Mesodermal cell (in vitro differentiated cells): ENCODE results near the gene PGC. TPM values are rescaled to one million over a fixed set of nuclear protein-coding genes. Genes with fewer than 3 reads are reported as not detected.

Experiments used
- H3K27ac ChIP-seq: 2 replicates; pipeline ENCODE4 v1.7.0; 2013; ENCODE audit warnings: mild to moderate bottlenecking, low read depth, low read length, moderate library complexity; ENCODE audit not compliant: severe bottlenecking
- H3K36me3 ChIP-seq: 2 replicates; pipeline ENCODE4 v1.7.1; 2013; ENCODE audit warnings: mild to moderate bottlenecking, low read length, moderate library complexity; ENCODE audit not compliant: control insufficient read depth, insufficient read depth
- H3K4me1 ChIP-seq: one replicate; pipeline ENCODE4 v1.7.1; 2013; ENCODE audit warnings: mild to moderate bottlenecking, low read length; ENCODE audit not compliant: insufficient read depth, control insufficient read depth, poor library complexity, severe bottlenecking
- H3K4me3 ChIP-seq: 2 replicates; pipeline ENCODE4 v1.7.0; 2013; ENCODE audit warnings: low read length, control low read depth, mild to moderate bottlenecking; ENCODE audit not compliant: insufficient read depth, poor library complexity, severe bottlenecking; ENCODE audit errors: extremely low read depth
- H3K9me3 ChIP-seq: 2 replicates; pipeline ENCODE4 v1.7.1; 2013; ENCODE audit warnings: mild to moderate bottlenecking, low read length, moderate library complexity; ENCODE audit not compliant: control insufficient read depth
- whole genome bisulfite sequencing, 2 experiments: methylation state at CpG; one replicate each; pipeline ENCODE4 v1.1.5; 2013; ENCODE audit warnings: missing lambda C conversion rate in 2 of 2; ENCODE audit not compliant: insufficient coverage in 2 of 2; 5-methylcytosine and 5-hydroxymethylcytosine counted together
- polyA plus RNA-seq, 2 experiments: library from polyadenylated mRNA; stranded (reverse); fragments of 50-300 nt; gene quantifications; one replicate each; pipeline ENCODE4 v1.2.3, GENCODE V29; 2013

PGC gene
- not detected for polyA plus RNA-seq (2013, experiment 1 of 2)
- not detected for polyA plus RNA-seq (2013, experiment 2 of 2)

DNA sequence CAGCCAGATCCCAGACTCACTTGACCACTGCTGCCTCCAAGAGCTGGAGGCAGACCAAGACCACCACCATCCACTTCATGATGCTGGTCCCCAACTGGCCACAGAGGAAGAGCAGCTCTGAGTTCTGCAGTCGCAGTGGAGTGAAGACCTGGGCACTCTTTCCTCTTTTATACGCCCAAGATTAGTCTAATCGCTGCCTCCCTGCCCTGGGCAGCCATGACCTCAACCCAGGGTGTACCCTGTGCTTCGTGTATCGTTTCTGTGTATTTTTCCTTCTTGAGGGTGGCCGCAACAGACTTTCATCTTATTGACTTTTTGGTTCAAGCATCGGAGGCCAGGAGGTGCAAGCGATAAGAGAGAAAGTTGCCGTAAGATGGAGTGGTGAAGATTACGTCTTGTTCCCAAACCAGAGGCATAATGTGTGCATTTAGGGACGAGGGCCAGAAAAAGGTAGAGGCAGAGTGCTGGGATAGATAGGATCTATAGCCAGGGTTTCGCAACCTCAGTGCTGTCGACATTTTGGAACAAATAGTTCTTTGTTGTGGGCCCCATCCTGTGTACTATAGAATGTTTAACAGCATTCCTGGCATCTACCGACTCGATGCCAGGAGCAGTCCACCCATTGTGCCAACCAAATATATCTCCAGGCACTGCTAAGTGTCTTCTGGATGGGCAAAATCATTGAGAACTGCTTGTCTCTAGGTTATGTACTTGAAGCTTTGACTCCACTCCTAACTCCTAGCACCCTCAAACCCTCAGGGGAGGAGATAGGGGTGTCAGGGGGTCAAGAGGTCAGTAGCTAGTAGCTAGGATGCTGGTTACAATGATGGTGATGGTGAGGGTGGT lies at the start of gene PGC:
PGC (minus strand) TSS at position 142 of the 846 bp plus-strand sequence; CDS start at position 79, 63 bp downstream.
- H3K36me3 ChIP-seq: no peaks in the 10 kb centered on the region
- H3K9me3 ChIP-seq: no peaks in the 10 kb centered on the region
- H3K4me1 ChIP-seq: peaks cover 12% of the 10 kb centered on the region
- no peak within 1 kb of the TSS for H3K27ac ChIP-seq
- 91 to 93% methylated on average over 15 of the region's 15 CpGs for WGBS, 2 experiments
- no peak within 1 kb of the TSS for H3K4me3 ChIP-seq

DNA sequence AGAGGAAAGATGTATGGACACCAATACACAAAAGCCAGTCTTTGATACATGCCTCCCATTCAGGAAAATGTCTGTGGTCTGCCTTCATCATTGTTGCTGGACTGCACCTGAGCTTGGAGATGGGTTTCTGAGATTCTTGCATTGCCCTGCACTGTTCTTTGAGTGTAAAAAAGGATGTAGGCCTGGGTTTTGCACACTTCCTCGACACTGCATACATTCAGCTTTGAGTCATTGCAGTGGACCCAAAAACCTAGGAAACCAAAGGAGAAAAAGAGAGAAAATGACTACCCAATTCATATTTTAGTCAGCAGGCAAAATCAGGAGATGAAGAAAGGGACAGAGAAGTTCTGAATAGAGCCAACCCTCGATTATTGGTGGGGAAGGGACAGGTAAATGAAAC lies 49.3 kb upstream of the PGC start:
- Histone ChIP-seq H3K27ac (no peak overlapping the region), H3K4me1 (peaks cover 8% of the 10 kb centered on the region), H3K4me3 (no peak overlapping the region), H3K9me3 (no peaks in the 10 kb centered on the region), H3K36me3 (peaks cover 45% of the 10 kb centered on the region)
- 83% methylated on average over 1 of the region's 2 CpGs; no CpG with 5 or more reads in 1 of the 2 experiments for WGBS, 2 experiments

DNA sequence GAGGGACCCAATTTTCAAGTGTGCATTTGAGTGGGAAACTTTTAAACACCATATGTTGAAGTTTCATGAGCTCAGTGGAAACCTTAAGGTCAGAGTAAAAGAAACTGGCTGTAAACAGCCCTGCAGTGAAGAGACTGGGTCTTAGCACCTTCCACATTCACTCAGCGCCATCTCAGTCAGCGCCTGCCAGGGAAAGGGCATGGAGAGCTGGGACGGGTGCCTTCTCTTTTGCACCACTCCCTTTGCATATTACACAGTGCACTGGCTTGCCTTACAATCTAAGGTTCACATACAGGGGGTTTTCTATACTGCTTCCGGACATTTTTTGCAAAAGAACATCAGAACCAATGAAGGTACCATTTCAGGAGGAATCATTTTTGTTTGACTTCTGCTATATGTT lies 44.8 kb upstream of the PGC start:
- WGBS, 2 experiments: 82 to 100% methylated on average over 3 of the region's 4 CpGs
- Histone ChIP-seq H3K36me3 (peaks cover 62% of the 10 kb centered on the region), H3K9me3 (no peaks in the 10 kb centered on the region), H3K4me3 (no peak overlapping the region), H3K4me1 (no peaks in the 10 kb centered on the region), H3K27ac (no peak overlapping the region)

DNA sequence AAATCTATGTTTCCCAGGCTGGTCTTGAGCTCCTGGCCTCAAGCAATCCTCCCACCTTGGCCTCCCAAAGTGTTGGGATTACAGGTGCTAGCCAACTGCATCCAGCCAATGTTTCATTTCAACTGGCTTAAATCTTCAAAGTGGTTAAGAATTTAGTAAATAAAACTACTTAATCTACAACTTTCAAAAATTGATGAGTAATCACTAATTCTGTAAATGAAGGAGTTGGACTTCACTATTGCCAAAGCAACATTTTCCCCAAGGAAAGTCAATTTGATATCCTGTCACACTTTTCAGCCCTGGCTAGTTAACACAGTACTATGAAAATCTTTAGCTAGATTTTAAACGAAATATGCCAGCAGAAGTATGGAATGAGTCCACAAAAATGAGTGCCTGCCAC lies 44.1 kb upstream of the PGC start:
- WGBS, 2 experiments: no CpG with 5 or more reads among the region's 1 CpG
- Histone ChIP-seq H3K4me1 (no peaks in the 10 kb centered on the region), H3K9me3 (no peaks in the 10 kb centered on the region), H3K36me3 (peaks cover 62% of the 10 kb centered on the region), H3K4me3 (no peak overlapping the region), H3K27ac (no peak overlapping the region)

DNA sequence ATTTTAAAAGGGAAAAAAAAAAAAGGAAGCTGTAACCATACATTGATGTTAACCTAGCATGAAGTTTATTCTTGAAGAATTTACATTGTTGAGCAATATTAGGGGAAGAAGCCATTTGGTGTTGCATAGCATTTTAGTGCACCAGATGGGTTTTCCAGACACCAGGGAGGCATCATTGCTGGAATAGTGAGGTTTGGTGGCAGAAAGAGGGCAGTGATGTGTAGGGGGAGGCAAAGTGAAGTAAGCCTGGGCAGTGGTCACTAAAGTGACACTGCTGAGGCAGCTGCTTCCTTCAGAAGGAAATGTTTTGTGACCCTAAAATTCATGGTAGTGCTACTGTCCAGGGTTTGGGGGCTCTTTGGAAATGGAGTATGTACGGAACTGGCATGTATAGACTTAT lies 42.8 kb upstream of the PGC start:
- Histone ChIP-seq H3K9me3 (no peaks in the 10 kb centered on the region), H3K36me3 (peaks cover 54% of the 10 kb centered on the region), H3K4me3 (no peak overlapping the region), H3K4me1 (peaks cover 4% of the 10 kb centered on the region), H3K27ac (no peak overlapping the region)
- WGBS, 2 experiments: 57 to 100% methylated on average over 1 of the region's 1 CpG

DNA sequence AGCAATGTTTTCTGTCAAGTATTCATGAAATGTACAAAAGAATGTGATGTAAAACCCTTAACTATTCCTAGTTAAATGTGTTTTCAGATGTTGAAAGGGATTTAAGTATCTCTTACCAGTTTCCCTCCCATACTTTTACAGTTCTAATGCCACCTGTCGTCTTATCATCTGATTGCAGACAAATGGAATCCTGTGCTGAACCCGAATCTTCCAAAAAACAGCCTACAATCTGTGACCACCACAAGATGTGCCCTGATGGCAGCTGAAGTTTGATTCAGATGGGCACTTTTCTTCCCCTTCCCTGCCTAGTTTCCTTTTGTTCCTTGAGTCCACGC lies 42.2 kb upstream of the PGC start:
- Histone ChIP-seq H3K4me3 (no peak overlapping the region), H3K9me3 (no peaks in the 10 kb centered on the region), H3K4me1 (peaks cover 4% of the 10 kb centered on the region), H3K36me3 (peaks cover 47% of the 10 kb centered on the region), H3K27ac (no peak overlapping the region)
- WGBS, 2 experiments: 100% methylated on average over 2 to 3 of the region's 3 CpGs

DNA sequence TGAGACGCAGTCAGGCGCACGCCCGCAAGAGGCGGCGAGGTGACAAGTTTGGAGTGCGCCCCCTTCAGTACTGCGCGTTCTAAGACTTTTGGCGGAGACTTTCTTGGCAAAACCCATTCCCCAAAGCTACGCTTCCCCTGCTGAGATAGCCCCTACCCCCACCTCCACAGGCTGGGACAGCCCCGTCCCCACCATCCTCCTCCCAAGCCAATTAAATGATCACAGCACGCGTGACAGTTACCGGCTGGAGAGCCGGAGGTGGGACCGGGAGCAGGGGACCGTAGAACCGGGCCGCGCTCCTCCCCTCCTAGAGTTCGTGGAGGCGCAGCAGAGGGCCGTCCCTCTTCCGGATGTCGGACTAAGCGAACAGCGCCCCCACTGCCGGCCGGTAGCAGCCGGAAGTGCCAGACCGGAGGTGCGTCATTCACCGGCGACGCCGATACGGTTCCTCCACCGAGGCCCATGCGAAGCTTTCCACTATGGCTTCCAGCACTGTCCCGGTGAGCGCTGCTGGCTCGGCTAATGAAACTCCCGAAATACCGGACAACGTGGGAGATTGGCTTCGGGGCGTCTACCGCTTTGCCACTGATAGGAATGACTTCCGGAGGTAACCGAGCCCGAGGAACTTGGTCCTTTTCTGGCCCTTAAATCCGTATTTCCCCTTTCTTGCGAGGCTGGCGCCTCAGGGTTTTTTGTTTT lies 40.2 kb upstream of the PGC start, which contains the start of gene TOMM6:
TOMM6 (plus strand) TSS at position 476 of the 699 bp plus-strand sequence; CDS start at position 480, 4 bp downstream.
- peak within 1 kb of the TSS; percentile 89 for H3K27ac ChIP-seq
- whole genome bisulfite sequencing, 2 experiments: 0% methylated on average over 46 to 52 of the region's 55 CpGs
- peaks cover 39% of the 10 kb centered on the region for H3K36me3 ChIP-seq
- H3K4me3 ChIP-seq: peak within 1 kb of the TSS; percentile 100
- peaks cover 4% of the 10 kb centered on the region for H3K4me1 ChIP-seq
- H3K9me3 ChIP-seq: no peaks in the 10 kb centered on the region

DNA sequence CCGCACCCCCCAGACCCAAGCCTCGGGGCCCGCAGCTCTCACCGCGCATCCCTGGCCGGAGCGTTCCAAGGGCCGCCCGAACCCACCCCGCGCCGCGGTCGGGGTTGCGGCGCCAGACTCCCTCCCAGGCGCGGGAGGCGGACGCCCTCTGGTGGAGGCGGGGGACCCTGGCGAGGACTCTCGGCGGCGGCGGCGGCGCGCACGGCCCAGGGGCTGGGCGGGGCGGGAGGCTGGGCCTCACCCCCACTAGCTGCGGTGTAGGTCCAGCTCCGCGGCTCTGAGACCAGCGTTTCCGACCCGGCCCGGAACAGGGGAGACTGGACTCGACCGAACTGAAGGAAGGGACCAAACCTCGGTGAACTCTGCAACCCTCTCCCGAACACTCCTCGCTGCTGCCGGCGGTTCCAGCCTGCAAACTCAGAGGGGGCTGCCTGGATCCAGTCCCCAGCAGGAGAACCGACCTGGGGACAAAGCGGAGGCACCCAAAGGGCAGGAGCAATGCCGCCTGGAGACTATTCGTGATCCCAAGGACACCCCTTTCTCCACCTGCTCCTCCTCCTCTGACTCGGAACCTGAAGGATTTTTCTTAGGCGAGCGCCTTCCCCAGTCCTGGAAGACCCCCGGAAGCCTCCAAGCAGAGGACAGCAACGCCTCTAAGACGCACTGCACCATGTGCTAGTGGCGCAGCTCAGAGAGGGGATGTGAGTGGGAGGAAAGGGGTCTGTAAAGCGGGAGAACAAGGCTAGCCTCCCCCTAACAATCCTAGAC lies 39.4 kb upstream of the PGC start:
- WGBS, 2 experiments: 0 to 1% methylated on average over 42 to 49 of the region's 58 CpGs
- H3K4me3 ChIP-seq: peak overlapping the region; percentile 100
- peak overlapping the region; percentile 89 for H3K27ac ChIP-seq
- H3K4me1 ChIP-seq: peaks cover 5% of the 10 kb centered on the region
- peaks cover 34% of the 10 kb centered on the region for H3K36me3 ChIP-seq
- no peaks in the 10 kb centered on the region for H3K9me3 ChIP-seq

DNA sequence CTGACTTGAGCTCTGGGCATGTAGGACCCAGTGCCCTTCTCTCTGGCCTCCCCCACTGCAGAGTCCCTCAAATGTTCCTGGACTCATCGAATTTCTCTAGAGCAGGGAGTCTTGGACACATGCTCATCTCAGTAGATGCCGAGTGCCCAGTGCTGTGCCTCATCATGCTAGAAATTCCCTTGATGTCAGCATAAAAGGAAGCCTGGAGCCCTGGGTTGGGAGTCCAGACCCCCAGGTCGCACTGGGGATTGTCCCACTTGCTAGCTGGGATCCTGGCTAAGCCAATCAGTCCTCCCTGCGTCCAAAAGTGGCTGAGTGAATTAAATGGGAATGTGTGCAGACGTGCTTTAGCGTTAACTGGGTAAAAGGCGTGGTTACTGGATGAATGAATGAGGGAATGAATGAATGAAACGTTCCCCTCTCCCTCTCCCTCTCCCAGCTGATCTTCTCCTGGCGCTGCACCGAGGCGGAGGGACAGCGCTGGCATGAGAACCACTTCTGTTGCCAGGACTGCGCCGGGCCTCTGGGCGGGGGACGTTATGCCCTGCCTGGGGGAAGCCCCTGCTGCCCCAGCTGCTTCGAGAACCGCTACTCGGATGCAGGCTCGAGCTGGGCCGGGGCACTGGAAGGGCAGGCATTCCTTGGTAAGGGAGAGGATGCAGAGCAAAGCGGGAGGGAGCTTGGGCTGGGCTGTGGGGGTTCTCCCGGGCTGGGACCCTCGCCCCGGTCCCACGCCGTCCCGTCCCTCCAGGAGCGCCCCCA lies 38.7 kb upstream of the PGC start:
- Histone ChIP-seq H3K4me3 (peak overlapping the region; percentile 100), H3K27ac (no peak overlapping the region), H3K9me3 (no peaks in the 10 kb centered on the region), H3K4me1 (peaks cover 12% of the 10 kb centered on the region), H3K36me3 (peaks cover 26% of the 10 kb centered on the region)
- WGBS, 2 experiments: 27 to 78% methylated on average over 8 to 20 of the region's 29 CpGs

DNA sequence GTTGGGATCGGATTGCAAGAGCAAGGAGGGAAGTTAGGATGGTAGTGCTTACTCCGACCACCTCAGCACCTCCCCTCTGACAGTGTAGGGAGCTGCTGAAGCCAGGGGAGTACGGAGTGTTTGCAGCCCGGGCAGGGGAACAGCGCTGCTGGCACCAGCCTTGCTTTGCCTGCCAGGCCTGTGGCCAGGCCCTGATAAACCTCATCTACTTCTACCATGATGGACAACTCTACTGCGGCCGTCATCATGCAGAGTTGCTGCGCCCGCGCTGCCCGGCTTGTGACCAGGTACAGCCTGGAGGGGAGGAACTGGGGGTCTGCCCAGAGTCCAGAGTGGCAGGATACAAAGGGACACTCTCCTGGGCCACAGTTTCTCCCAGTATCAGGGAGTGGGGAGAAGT lies 38.1 kb upstream of the PGC start:
- H3K36me3 ChIP-seq: peaks cover 20% of the 10 kb centered on the region
- H3K4me3 ChIP-seq: no peak overlapping the region
- peaks cover 12% of the 10 kb centered on the region for H3K4me1 ChIP-seq
- H3K9me3 ChIP-seq: no peaks in the 10 kb centered on the region
- H3K27ac ChIP-seq: no peak overlapping the region
- WGBS, 2 experiments: 83 to 98% methylated on average over 5 to 10 of the region's 11 CpGs
